ENCODE data around the gene NAA38.

The NAA38 gene

GRCh38 chr17:7839190-7839875, 18.0 kb downstream of the NAA38 start:
- DNase-seq: no peak

GRCh38 chr17:7838090-7839075, 19.0 kb downstream of the NAA38 start:
- DNase-seq: peak; percentile 80

- no peak for DNase-seq
These were observed 19.8 kb downstream of the NAA38 start for GRCh38 chr17:7837408-7838088.

- peak; percentile 90 for DNase-seq
These were observed 20.6 kb downstream of the NAA38 start for GRCh38 chr17:7836596-7837407.

GRCh38 chr17:7835814-7836595, 21.4 kb downstream of the NAA38 start:
- DNase-seq: peak; percentile 80

GRCh38 chr17:7834957-7835813, 22.2 kb downstream of the NAA38 start:
- DNase-seq: peak; percentile 99

- no peak for DNase-seq
These were observed 22.8 kb downstream of the NAA38 start for GRCh38 chr17:7834542-7834956.

GRCh38 chr17:7833795-7834541, 23.4 kb downstream of the NAA38 start, which contains the start of gene KDM6B:
Gene KDM6B (plus strand): TSS chr17:7834217. CDS start chr17:7845555, 11,338 bp downstream.
- peak; percentile 93 for DNase-seq

- DNase-seq: no peak
These were observed 24.2 kb downstream of the NAA38 start for GRCh38 chr17:7833011-7833794.

GRCh38 chr17:7832431-7832830, 24.9 kb downstream of the NAA38 start:
- no peak for DNase-seq

- no peak for DNase-seq
These were observed 26.1 kb downstream of the NAA38 start for GRCh38 chr17:7831233-7831632.

GRCh38 chr17:7830616-7831015, 26.7 kb downstream of the NAA38 start:
- no peak for DNase-seq

GRCh38 chr17:7825206-7825990, 32.0 kb downstream of the NAA38 start:
- DNase-seq: no peak

GRCh38 chr17:7824021-7824924, 33.1 kb downstream of the NAA38 start:
- DNase-seq: no peak

- DNase-seq: no peak
These were observed 33.8 kb downstream of the NAA38 start for GRCh38 chr17:7823581-7824001.

GRCh38 chr17:7822126-7822525, 35.2 kb downstream of the NAA38 start:
- no peak for DNase-seq

GRCh38 chr17:7820231-7820630, 37.1 kb downstream of the NAA38 start:
- no peak for DNase-seq

Measured in left hindlimb (tissue), 1 donor.